H1 (cell line): ENCODE data around the gene CEP72. TPM values are rescaled to one million over a fixed set of nuclear protein-coding genes. Genes with fewer than 3 reads are reported as not detected.

Experiments used
- CTCF ChIA-PET: fragments of 300-600 bp; sonication (Branson Sonifier 250); formaldehyde crosslinking; loops from one replicate; lab custom pipeline; 2021; ENCODE audit not compliant: partially characterized antibody; lab: Charles Lee
- POLR2A ChIA-PET: fragments of 300-600 bp; sonication (Branson Sonifier 250); formaldehyde crosslinking; loops from one replicate; lab custom pipeline; 2021; ENCODE audit warnings: inconsistent platforms; ENCODE audit not compliant: partially characterized antibody; lab: Charles Lee
- DNase-seq, 2 experiments: peaks; one replicate each; pipeline versions ENCODE4 v3.0.0 to v3.0.0-alpha.2; 2010 to 2022; ENCODE audit warnings: low spot score in 2 of 2, low read depth in 1 of 2, mixed read lengths in 1 of 2
- FAIRE-seq: peaks from 2 replicates; lab custom pipeline; 2011; peaks lifted over from hg19 to GRCh38; lab: Jason Lieb, UNC
- H2AFZ ChIP-seq: 2 replicates; pipeline ENCODE4 v1.8.1; 2012; ENCODE audit warnings: low read length, inconsistent platforms
- H2AK5ac ChIP-seq: 2 replicates; pipeline ENCODE4 v1.6.1; 2013; ENCODE audit warnings: low read depth, low read length
- H2BK120ac ChIP-seq: replicated peaks from 2 replicates; pipeline ENCODE3; 2013; ENCODE audit warnings: low read depth, low read length, inconsistent platforms
- H2BK12ac ChIP-seq: 2 replicates; pipeline ENCODE4 v1.6.1; 2013; ENCODE audit warnings: low read depth, low read length
- H2BK15ac ChIP-seq: 2 replicates; pipeline ENCODE4 v1.6.1; 2013; ENCODE audit warnings: low read length
- H2BK20ac ChIP-seq: 2 replicates; pipeline ENCODE4 v1.6.1; 2013; ENCODE audit warnings: low read length
- H2BK5ac ChIP-seq: 2 replicates; pipeline ENCODE4 v1.6.1; 2013; ENCODE audit warnings: low read depth, low read length
- H3K14ac ChIP-seq: 2 replicates; pipeline ENCODE4 v1.6.1; 2013; ENCODE audit warnings: inconsistent platforms; ENCODE audit not compliant: insufficient read length
- H3K18ac ChIP-seq: 2 replicates; pipeline ENCODE4 v1.6.1; 2013; ENCODE audit warnings: low read length; ENCODE audit errors: extremely low read depth
- H3K23ac ChIP-seq: 2 replicates; pipeline ENCODE4 v1.6.1; 2013; ENCODE audit warnings: inconsistent platforms; ENCODE audit not compliant: insufficient read length
- H3K23me2 ChIP-seq: 2 replicates; pipeline ENCODE4 v1.6.1; 2013; ENCODE audit warnings: low read depth, low read length
- H3K27ac ChIP-seq: 2 replicates; pipeline ENCODE4 v1.6.1; 2011; ENCODE audit warnings: low read depth, low read length, inconsistent platforms
- H3K27me3 ChIP-seq, 4 experiments: replicated peaks in 1 of 4; 1 replicate in 1 of 4; 2 replicates in 3 of 4; pipeline versions ENCODE4 v1.6.1 to v1.8.1; 2011 to 2013; ENCODE audit warnings: low read length in 3 of 4, mild to moderate bottlenecking in 3 of 4, inconsistent platforms in 2 of 4, mixed read lengths in 2 of 4, moderate library complexity in 1 of 4; ENCODE audit not compliant: control insufficient read depth in 3 of 4, insufficient read depth in 3 of 4; ENCODE audit errors: extremely low read depth in 1 of 4
- H3K36me3 ChIP-seq, 4 experiments: 2 replicates each; pipeline versions ENCODE4 v1.6.1 to v1.8.1; 2011 to 2013; ENCODE audit warnings: mild to moderate bottlenecking in 4 of 4, low read length in 3 of 4, moderate library complexity in 2 of 4, control low read depth in 1 of 4, inconsistent platforms in 1 of 4; ENCODE audit not compliant: insufficient read depth in 4 of 4, control insufficient read depth in 2 of 4
- H3K4ac ChIP-seq: replicated peaks from 2 replicates; pipeline ENCODE3; 2013; ENCODE audit warnings: low read length, low read depth, mixed read lengths, inconsistent platforms; ENCODE audit not compliant: insufficient read length
- H3K4me1 ChIP-seq, 4 experiments: replicated peaks in 1 of 4; 1 replicate in 1 of 4; 2 replicates in 3 of 4; pipeline versions ENCODE4 v1.6.1 to v1.8.1; 2011 to 2013; ENCODE audit warnings: low read length in 3 of 4, inconsistent platforms in 2 of 4, mixed read lengths in 1 of 4; ENCODE audit not compliant: insufficient read depth in 4 of 4, control insufficient read depth in 3 of 4
- H3K4me2 ChIP-seq, 2 experiments: 2 replicates each; pipeline versions ENCODE4 v1.6.1 to v1.8.1; 2011 to 2013; ENCODE audit warnings: low read depth in 2 of 2, low read length in 2 of 2, control low read depth in 1 of 2, inconsistent platforms in 1 of 2, mild to moderate bottlenecking in 1 of 2; ENCODE audit not compliant: insufficient read depth in 1 of 2
- H3K4me3 ChIP-seq, 4 experiments: fragments of 200-600, 300-600 bp in 1 of 4; sonication (generic), shearing (Covaris generic), sonication (Bioruptor Twin) in 1 of 4; 2 replicates each; pipeline versions ENCODE4 v1.5.1 to v1.8.1; 2011 to 2016; ENCODE audit warnings: low read length in 4 of 4, low read depth in 3 of 4, control low read depth in 2 of 4, inconsistent platforms in 2 of 4, mild to moderate bottlenecking in 2 of 4, mixed read lengths in 1 of 4, moderate library complexity in 1 of 4; ENCODE audit not compliant: insufficient read depth in 2 of 4; ENCODE audit errors: extremely low read depth in 1 of 4
- H3K56ac ChIP-seq: replicated peaks from 2 replicates; pipeline ENCODE3; 2013; ENCODE audit warnings: low read depth, mild to moderate bottlenecking, mixed read lengths, low read length, inconsistent platforms; ENCODE audit not compliant: insufficient read length
- H3K79me1 ChIP-seq: 2 replicates; pipeline ENCODE4 v1.6.1; 2013; ENCODE audit warnings: low read depth, low read length, control low read depth
- H3K79me2 ChIP-seq, 2 experiments: 2 replicates each; pipeline versions ENCODE4 v1.6.1 to v1.8.1; 2012 to 2013; ENCODE audit warnings: low read length in 2 of 2, mild to moderate bottlenecking in 2 of 2, inconsistent platforms in 1 of 2; ENCODE audit not compliant: insufficient read depth in 2 of 2, control insufficient read depth in 1 of 2
- H3K9ac ChIP-seq, 4 experiments: replicated peaks in 1 of 4; 1 replicate in 1 of 4; 2 replicates in 3 of 4; pipeline versions ENCODE4 v1.6.1 to v1.8.1; 2011 to 2013; ENCODE audit warnings: low read depth in 3 of 4, low read length in 3 of 4, control low read depth in 2 of 4, mild to moderate bottlenecking in 2 of 4, moderate library complexity in 2 of 4, inconsistent platforms in 1 of 4; ENCODE audit errors: extremely low read depth in 1 of 4
- H3K9me3 ChIP-seq, 2 experiments: 2 replicates each; pipeline versions ENCODE4 v1.6.1 to v1.8.1; 2012 to 2013; ENCODE audit warnings: mild to moderate bottlenecking in 2 of 2, moderate library complexity in 2 of 2, control low read depth in 1 of 2, inconsistent platforms in 1 of 2, low read depth in 1 of 2, low read length in 1 of 2, mixed read lengths in 1 of 2; ENCODE audit not compliant: insufficient read depth in 2 of 2
- H4K20me1 ChIP-seq, 2 experiments: replicated peaks in 1 of 2; 2 replicates each; pipeline versions ENCODE3 to v1.8.1; 2011 to 2013; ENCODE audit warnings: inconsistent platforms in 2 of 2, low read length in 2 of 2, mild to moderate bottlenecking in 1 of 2; ENCODE audit not compliant: insufficient read depth in 2 of 2, control insufficient read depth in 1 of 2
- H4K5ac ChIP-seq: 2 replicates; pipeline ENCODE4 v1.6.1; 2013; ENCODE audit warnings: low read length, low read depth, mixed read lengths, inconsistent platforms; ENCODE audit not compliant: insufficient read length
- H4K8ac ChIP-seq: 2 replicates; pipeline ENCODE4 v1.8.0; 2013; ENCODE audit warnings: mild to moderate bottlenecking, moderate library complexity, low read length, inconsistent platforms; ENCODE audit not compliant: insufficient read depth; ENCODE audit errors: extremely low read depth
- H4K91ac ChIP-seq: replicated peaks from 2 replicates; pipeline ENCODE3; 2013; ENCODE audit warnings: low read length, mixed read lengths, inconsistent platforms; ENCODE audit not compliant: insufficient read length
- EP300 ChIP-seq, 2 experiments: IDR thresholded peaks; 1 replicate in 1 of 2; 2 replicates in 1 of 2; pipeline ENCODE4 v1.6.1; 2011 to 2012; ENCODE audit warnings: low read depth in 2 of 2, low read length in 2 of 2, mild to moderate bottlenecking in 2 of 2, borderline replicate concordance in 1 of 2, inconsistent platforms in 1 of 2, moderate library complexity in 1 of 2
- HDAC6 ChIP-seq: IDR thresholded peaks from one replicate; pipeline ENCODE4 v1.7.1; 2012; ENCODE audit warnings: low read depth, mild to moderate bottlenecking, inconsistent platforms, low read length, moderate library complexity
- KDM4A ChIP-seq: IDR thresholded peaks from one replicate; pipeline ENCODE4 v1.7.1; 2012; ENCODE audit warnings: low read depth, mild to moderate bottlenecking, moderate library complexity, low read length, inconsistent platforms; ENCODE audit not compliant: severe bottlenecking
- PHF8 ChIP-seq: fragments of 200-600 bp; sonication (generic); conservative IDR thresholded peaks from 2 replicates; pipeline ENCODE4 v1.7.1; 2012; ENCODE audit warnings: low read depth, mild to moderate bottlenecking, inconsistent platforms, low read length, moderate library complexity
- POU5F1 ChIP-seq: IDR thresholded peaks from 2 replicates; pipeline ENCODE4 v1.6.1; 2011; ENCODE audit warnings: low read depth, mild to moderate bottlenecking, low read length, moderate library complexity
- RXRA ChIP-seq: IDR thresholded peaks from 2 replicates; pipeline ENCODE4 v1.6.1; 2011; ENCODE audit warnings: low read depth, mild to moderate bottlenecking, low read length, moderate library complexity; ENCODE audit not compliant: insufficient read depth
- SIX5 ChIP-seq: IDR thresholded peaks from 2 replicates; pipeline ENCODE4 v1.6.1; 2011; ENCODE audit warnings: mild to moderate bottlenecking, low read depth, low read length
- SP2 ChIP-seq: IDR thresholded peaks from 2 replicates; pipeline ENCODE4 v1.6.1; 2012; ENCODE audit warnings: mild to moderate bottlenecking, low read length, inconsistent platforms
- SP4 ChIP-seq: IDR thresholded peaks from 2 replicates; pipeline ENCODE4 v1.6.1; 2012; ENCODE audit warnings: low read length, inconsistent platforms
- TEAD4 ChIP-seq: IDR thresholded peaks from 2 replicates; pipeline ENCODE4 v1.6.1; 2012; ENCODE audit warnings: low read depth, low read length, inconsistent platforms, mixed read lengths
- WGBS, 2 experiments: shearing (Covaris generic) in 1 of 2; methylation state at CpG; one replicate each; pipeline versions ENCODE4 v1.1.6 to v1.1.7; 2013 to 2015; ENCODE audit warnings: low lambda C conversion rate in 2 of 2, mixed read lengths in 2 of 2, inconsistent platforms in 1 of 2, low coverage in 1 of 2, missing lambda C conversion rate in 1 of 2; ENCODE audit not compliant: insufficient replicate concordance in 2 of 2, insufficient coverage in 1 of 2, insufficient read length in 1 of 2; ENCODE audit errors: extremely low coverage in 1 of 2, missing lambda C conversion rate in 1 of 2; 5-methylcytosine and 5-hydroxymethylcytosine counted together
- polyA plus RNA-seq, 7 experiments: library from polyadenylated mRNA; depleted of rRNA in 3 of 7; stranded (reverse) in 5 of 7; unstranded in 2 of 7; fragments of >200 nt in 5 of 7; fragments of 200-250 nt in 2 of 7; gene quantifications; 1 replicate in 5 of 7; 2 replicates in 1 of 7; 4 replicates in 1 of 7; pipeline versions ENCODE4 v1.2.1 to v1.2.3, GENCODE V29; 2011 to 2013; ENCODE audit warnings: missing spikeins in 2 of 7, mixed read lengths in 2 of 7
- total RNA-seq: library from RNA; stranded (reverse); fragmentation: NEBNext Ultra II Directional; extraction: Animal tissue kit (Norgen Biotek cat#: 25700); gene quantifications from 2 replicates; pipeline ENCODE4 v1.2.1, GENCODE V29; 2021
- TF ChIP-seq, protein P1 (sequence below): IDR thresholded peaks from 2 replicates; pipeline ENCODE4 v1.6.1; 2012; ENCODE audit warnings: inconsistent platforms
- TF ChIP-seq, protein P2 (sequence below): IDR thresholded peaks from 2 replicates; pipeline ENCODE4 v1.6.1; 2012; ENCODE audit warnings: low read length, inconsistent platforms

The CEP72 gene
- total and polyA plus RNA-seq, 2 of the 8 experiments (the other 6 are each of a cell fraction or from before 2014, with no cell fraction given) = 13.1 to 19.6 TPM

DNA sequence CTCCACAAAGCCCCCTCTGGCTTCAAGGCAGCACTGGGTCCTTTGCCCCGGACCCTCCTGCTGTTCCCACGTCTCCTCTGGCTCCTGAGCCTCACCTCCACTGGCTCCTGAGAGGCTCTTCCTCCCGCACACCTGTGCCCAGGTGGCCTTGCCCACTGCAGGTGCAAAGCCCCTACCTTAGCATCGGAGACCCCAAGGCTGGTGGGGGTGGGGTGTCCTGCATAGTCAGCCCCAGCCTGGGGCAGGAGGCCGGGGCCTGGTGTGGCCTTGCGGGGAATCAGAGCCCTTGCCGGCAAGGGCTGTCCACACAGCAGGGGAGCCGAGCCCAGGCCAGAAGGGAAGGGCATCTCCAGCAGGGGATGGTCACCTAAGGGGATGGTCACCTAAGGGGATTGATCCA is 41.3 kb upstream of the CEP72 start:
- H3K18ac ChIP-seq = no peak overlapping the region
- H2BK20ac ChIP-seq = no peak overlapping the region
- no peaks in the 10 kb centered on the region for H4K20me1 ChIP-seq
- H2BK5ac ChIP-seq = no peak overlapping the region
- no peak overlapping the region for H4K91ac ChIP-seq
- H3K4me3 ChIP-seq = no peak overlapping the region
- H2BK15ac ChIP-seq = no peak overlapping the region
- no peak for FAIRE-seq
- H2BK120ac ChIP-seq = no peak overlapping the region
- no peak overlapping the region for H3K27ac ChIP-seq
- POLR2A ChIA-PET = no interaction called here
- no peak overlapping the region for H4K5ac ChIP-seq
- no peaks in the 10 kb centered on the region for H3K23me2 ChIP-seq
- H3K36me3 ChIP-seq = no peaks in the 10 kb centered on the region
- H3K14ac ChIP-seq = no peak overlapping the region
- CTCF ChIA-PET = interaction anchor here (0.9 kb wide), 1 partner anchor 142 kb away, joined by 3 read pairs; no protein-coding TSS in a partner anchor
- H3K9ac ChIP-seq = no peak overlapping the region
- H3K23ac ChIP-seq = no peak overlapping the region
- DNase-seq = no peak
- no peaks in the 10 kb centered on the region for H3K79me2 ChIP-seq
- H2AK5ac ChIP-seq = no peak overlapping the region
- H3K27me3 ChIP-seq = peaks cover 0 to 9% (median 4%) of the 10 kb centered on the region in 4 experiments; a peak in 4 of 7 replicates
- H3K4me2 ChIP-seq = no peak overlapping the region
- H3K79me1 ChIP-seq = no peaks in the 10 kb centered on the region
- no peaks in the 10 kb centered on the region for H3K4me1 ChIP-seq
- H4K8ac ChIP-seq = no peak overlapping the region
- H3K56ac ChIP-seq = no peak overlapping the region
- 86% methylated on average over 8 of the region's 8 CpGs; no CpG with 5 or more reads in 1 of the 2 experiments for WGBS, 2 experiments
- no peak overlapping the region for H3K4ac ChIP-seq
- TF ChIP-seq RXRA (no peak), EP300 (IDR thresholded peaks at IDR 0.05; ENCODE audit: borderline replicate concordance in 1 of 2, low read depth in 2 of 2, low read length in 2 of 2) (no peak), PHF8 (no peak), TEAD4 (no peak), SIX5 (no peak), SP4 (no peak), POU5F1 (no peak), HDAC6 (no peak), KDM4A (no peak), SP2 (no peak)
- TF ChIP-seq, protein P1, sequence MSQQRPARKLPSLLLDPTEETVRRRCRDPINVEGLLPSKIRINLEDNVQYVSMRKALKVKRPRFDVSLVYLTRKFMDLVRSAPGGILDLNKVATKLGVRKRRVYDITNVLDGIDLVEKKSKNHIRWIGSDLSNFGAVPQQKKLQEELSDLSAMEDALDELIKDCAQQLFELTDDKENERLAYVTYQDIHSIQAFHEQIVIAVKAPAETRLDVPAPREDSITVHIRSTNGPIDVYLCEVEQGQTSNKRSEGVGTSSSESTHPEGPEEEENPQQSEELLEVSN = no peak
- TF ChIP-seq, protein P2, sequence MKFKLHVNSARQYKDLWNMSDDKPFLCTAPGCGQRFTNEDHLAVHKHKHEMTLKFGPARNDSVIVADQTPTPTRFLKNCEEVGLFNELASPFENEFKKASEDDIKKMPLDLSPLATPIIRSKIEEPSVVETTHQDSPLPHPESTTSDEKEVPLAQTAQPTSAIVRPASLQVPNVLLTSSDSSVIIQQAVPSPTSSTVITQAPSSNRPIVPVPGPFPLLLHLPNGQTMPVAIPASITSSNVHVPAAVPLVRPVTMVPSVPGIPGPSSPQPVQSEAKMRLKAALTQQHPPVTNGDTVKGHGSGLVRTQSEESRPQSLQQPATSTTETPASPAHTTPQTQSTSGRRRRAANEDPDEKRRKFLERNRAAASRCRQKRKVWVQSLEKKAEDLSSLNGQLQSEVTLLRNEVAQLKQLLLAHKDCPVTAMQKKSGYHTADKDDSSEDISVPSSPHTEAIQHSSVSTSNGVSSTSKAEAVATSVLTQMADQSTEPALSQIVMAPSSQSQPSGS = no peak
- TF ChIP-seq, all 59 proteins: peak for 0
- Histone ChIP-seq H3K9me3 (peaks cover 3 to 4% of the 10 kb centered on the region in 2 experiments; a peak in 2 of 4 replicates), H2AFZ (no peak overlapping the region), H2BK12ac (no peak overlapping the region)
